DMS79 treated with DMSO at 0.1 percent for 48 hours (cell line): ENCODE data around the gene COL12A1.
A peak's percentile ranks its signal among the peaks of the same experiment; 100 is the strongest.

Experiments used
- DNase-seq: peaks from one replicate; lab custom pipeline; 2025; lab: John Stamatoyannopoulos, UW

COL12A1 gene

DNA sequence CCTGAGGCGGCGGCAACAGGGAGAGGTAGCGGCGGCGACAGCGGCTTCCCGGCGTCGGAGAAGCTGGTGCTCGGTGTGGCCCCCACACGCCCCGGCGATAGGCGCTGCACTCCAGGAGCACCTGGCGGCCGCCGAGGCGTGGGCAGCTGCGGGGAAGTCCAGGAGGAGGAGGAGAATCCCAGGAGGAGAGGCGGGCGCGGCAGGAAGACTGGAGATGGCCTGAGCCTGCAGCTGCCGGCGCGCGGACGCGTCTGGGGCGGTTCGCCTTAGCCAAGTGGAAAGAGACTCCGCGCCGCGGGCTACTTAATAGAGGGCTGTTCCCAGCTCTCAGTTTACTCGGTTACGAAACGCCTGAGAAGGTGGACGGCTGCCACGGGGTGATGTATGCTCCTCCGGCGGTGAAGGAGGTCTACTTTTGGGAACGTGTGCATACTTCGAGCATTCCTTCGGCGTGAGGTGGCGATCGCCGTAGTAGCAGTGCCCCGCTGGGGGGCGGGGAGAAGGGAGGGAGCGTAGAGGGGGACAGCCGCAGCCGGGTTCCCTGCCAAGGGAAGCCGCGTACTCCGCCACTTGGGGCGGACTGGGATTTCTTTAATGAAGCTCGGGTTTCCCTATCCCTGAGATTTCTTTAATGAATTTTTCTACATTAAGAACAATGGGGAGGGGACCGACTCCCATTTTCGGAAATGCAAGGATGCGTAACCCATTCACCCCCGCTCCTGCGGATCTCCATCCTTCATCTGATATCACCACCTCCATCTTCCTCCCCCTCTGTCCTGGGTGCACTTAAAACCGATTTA lies at the start of gene COL12A1:
Gene COL12A1, minus strand, starts transcription at position 278 of the 800 bp plus-strand sequence. CDS start 3,261 bp downstream, outside the sequence.
- DNase-seq = peak; percentile 50

DNA sequence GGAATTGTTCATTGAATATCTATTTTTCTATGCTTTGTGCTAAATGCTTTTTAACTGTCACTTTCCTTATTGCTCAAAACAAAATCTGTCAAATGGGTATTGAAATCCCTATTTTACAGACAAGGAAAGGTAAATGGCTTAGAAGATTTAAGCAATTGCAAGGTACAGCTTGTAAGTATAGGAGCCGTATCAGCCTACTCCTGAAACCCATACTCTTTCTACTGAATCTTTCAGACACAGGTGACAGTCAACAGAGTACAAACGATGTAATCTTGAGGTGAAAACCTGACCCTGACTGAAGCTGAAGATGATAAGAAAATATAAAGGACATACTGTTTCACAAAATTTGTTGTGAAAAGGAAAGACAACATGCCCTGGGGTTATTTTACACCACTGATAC lies 44.7 kb upstream of the COL12A1 start:
- DNase-seq = no peak

- DNase-seq = no peak
Measured at GRCh38 chr6:75249837-75250236, 44.0 kb upstream of the COL12A1 start.

GRCh38 chr6:75246386-75246785 lies 40.5 kb upstream of the COL12A1 start:
- DNase-seq = no peak

GRCh38 chr6:75244063-75244584 lies 38.3 kb upstream of the COL12A1 start:
- DNase-seq = no peak

DNA sequence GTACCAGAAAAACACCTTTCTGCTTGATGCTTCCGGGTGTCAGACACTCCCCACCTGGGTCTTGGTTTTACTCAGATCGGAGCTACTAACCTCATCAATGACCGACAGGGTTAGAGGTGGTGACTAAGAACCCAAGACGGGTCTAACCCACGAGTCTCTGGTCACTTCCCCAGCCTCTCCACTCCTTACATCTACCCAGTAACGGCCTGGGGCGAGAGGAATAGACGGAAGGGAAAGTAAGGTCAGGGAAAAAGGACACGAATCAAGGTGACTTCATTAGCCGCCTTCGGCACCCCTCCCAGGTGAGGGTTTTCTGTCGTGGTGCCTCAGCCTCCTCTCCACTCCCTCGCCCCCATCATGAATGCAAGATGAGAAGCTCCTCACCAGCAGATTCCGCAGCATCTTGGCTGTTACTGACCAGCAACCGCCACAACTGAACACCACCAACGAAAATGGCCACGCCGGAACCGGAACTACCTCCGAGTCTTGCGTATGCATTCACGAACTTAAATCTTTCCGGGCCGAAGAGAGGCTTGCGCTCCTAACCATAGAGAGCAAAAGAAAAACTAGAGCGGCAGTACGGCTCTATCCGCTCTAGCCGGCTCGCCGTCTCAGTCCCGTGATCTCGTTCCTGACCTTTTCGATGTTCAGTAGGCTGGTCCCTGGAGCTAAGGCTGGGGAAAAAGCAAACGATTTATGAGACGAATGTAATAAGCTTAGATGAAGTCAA lies 37.6 kb upstream of the COL12A1 start, which contains the start of gene COX7A2:
Gene COX7A2, minus strand, starts transcription at position 469 of the 730 bp plus-strand sequence. Its CDS starts 67 bp downstream, at position 402.
- DNase-seq = peak; percentile 98

DNA sequence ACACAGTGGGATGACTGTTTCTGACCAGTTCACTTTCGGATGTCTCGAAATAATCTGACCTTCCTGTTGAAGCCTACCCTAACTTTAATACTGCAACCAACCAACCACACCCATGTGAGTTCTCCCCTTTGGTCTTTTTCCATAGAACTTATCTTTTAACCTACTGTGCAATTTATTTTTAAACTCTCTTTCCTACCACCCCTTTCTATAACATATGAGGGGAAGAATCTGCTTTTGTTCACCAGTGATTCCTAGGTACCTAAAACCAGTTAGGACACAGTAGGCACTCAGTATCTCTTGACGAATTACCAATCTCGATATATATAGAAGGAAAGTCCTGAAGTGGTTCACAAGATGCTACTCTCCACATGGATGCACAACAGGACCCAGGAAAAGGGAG lies 30.8 kb upstream of the COL12A1 start:
- DNase-seq = no peak

- no peak for DNase-seq
Measured at GRCh38 chr6:75235271-75235670, 29.4 kb upstream of the COL12A1 start.

- DNase-seq = no peak
Measured at GRCh38 chr6:75234126-75234865, 28.4 kb upstream of the COL12A1 start.

- no peak for DNase-seq
Measured at GRCh38 chr6:75233092-75233615, 27.3 kb upstream of the COL12A1 start.

DNA sequence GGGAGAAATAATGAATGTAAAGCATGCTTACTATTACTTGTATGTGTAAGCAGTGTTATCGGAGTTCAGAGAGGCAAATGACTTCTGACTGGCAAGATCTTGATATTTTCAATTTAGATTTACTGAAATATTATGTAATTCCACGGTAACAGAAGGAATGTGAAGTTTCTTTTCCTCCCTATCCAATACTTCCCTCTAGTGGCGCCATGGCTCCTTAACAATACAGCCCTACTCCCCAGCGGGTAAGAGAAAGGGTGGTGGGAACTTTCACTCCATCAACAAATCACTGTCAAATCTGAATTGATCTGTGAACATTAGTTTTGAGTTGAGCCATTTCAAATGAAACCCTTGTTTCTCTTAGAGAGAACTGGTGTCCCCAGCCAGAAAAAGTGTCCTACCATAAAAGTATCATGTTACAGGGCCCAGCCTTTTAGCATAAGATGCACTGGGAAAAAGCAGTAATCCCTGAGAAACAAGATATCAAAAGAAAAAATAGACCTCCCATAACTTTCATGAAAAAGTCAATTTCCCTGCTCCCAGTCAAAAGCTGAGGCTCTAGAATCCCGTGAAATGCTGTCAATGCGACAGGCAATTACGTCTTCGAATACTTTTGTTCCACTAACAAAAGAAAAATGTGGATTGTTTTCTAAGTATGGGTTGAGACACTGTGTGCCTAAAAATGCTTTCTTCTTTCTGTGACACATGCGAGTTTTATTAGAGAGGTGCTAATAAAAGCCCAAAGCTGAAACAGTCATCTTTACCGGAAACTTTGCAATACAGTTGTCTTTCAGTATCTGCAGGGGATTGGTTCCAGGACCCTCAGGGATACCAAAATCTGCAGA lies 24.9 kb upstream of the COL12A1 start:
- DNase-seq = no peak

DNA sequence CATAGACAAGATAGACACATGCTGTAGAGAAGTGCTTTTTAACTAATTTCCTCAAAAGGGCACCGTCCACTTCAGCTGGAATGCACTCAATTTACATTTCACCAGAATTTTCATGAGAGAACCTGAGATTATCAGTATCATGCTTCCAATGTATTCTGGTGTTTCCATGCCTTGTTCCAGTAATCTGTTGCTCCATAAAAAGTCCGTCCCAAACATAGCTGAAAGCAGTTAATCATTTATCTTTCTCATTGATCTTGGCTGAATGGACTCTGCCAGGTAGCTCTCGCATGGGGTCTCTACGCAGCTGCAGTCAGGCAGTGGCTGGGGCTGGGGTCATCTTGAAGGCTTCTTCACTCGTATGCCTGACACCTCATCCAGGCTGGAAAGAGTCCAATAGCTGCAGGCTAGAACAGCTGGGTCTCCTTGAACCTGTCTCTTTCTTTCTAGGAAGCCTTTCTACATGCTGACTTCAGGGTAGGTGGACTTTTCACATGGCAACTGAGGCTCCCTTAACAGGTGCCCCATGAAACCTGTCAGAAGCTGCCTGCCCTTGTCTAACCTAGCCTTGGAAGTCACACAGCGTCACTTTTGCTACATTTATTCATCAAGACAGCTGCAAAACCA lies 18.6 kb upstream of the COL12A1 start:
- no peak for DNase-seq

- DNase-seq = no peak
Measured at GRCh38 chr6:75223428-75223827, 17.6 kb upstream of the COL12A1 start.

DNA sequence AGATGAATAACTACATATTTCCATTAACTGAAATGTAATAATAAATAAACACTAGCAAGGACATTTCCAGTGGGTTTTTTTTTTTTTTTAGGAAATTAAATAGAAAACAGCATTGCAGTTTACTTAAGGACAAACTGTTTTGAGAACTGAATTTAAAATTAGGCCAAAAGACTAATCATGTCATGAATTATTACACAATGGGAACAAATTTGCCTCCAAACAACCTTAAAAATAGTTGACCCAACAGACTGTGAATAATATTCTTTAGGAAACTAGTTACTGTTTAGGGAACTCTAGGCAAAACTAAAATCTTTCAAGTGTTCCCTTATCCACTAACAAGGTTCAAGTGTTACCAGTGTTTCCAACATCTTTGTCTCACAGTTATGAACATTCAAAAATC lies 16.4 kb upstream of the COL12A1 start:
- no peak for DNase-seq

- DNase-seq = no peak
Measured at GRCh38 chr6:75221116-75221515, 15.3 kb upstream of the COL12A1 start.

- DNase-seq = no peak
Measured at GRCh38 chr6:75220357-75220756, 14.5 kb upstream of the COL12A1 start.

DNA sequence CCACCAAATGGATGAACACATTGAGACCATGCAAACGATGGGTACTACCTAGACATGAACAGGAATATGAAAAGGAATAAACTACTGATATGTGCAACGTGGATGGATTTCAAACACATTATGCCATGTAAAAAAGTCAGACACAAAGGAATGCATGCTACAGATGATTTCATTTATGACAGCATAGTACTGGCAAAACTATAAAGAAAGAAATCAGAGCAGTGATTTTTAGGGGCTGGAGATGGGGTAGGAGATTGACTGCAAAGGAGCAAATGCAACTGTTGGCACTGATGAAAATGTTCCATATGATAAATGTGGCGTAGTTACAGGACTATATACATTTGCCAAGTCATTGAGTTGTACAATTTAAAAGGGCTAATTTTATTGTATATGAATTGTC lies 13.4 kb upstream of the COL12A1 start:
- no peak for DNase-seq

DNA sequence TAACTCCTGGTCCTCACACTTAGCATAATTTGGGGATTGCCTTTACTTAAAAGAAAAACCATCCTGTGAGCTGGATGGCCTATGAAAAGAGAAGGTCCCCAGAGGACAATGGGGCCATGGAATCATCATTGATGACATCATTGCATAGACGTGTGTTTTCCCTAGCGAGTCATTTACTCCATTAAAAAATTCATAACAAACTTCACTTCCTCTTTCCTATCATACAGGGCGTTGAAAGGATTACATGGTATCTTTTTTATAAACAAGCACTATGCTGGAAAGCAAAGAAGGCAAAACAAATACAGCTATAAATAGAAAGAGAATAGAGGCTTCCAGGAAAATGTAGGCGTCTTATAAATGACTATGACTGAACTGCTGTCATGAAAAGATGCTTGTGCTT lies 11.3 kb upstream of the COL12A1 start:
- DNase-seq = no peak

DNA sequence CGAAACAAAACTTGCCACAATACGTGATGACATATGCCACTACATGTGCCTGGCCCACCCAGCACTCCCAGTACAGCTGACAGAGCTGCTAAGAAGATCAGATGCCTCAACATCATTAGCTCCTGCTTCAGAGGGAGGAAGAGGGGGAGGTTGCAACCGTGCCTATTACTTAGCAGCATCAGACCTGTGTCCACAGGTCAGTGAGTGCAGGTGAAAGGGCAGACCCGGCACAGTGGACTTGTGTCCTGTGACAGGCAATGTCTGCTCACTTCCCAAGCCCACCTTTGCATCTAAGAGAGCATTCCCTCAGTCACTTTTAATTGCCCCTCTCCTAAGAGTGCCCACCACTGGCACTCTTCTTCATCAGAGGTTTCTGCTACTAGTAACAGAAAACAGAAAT lies 9.4 kb upstream of the COL12A1 start:
- no peak for DNase-seq

DNA sequence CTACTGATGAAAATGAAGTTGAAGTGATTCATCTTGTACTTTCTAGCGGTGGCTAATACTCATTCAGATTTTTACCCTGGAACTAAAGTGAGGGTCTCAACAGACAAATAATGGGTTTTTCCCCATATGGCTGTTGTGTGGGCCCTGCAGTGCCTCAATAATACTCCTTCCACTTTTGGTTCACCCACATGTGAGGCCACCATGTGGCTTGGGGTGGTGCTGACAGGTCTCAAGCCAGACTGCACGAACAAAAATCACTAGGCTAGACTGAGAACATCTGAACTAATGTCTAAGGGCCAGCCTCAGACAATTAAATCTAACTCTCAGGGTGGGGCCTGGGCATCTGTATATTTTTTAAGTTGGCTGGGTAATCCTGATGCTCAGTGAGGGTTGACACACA lies 7.9 kb upstream of the COL12A1 start:
- no peak for DNase-seq

DNA sequence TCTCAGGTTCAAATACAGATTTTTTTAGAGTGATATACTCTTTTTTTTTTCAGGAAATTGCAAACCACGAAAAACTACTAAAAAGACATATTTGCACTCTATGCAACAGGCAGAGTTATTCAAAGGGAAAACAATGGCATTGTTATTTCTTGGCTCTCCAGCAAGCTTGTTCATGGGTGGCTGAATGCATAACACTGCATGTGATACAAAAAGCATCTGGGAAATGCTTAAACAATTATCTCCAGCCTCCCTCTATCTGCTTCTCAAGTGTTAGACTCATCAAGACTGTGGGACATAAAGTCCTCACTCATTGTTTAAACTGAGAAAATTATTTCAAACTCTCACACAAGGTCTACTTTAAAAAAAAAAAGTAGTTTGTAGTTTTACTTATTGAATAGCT lies 7.3 kb upstream of the COL12A1 start:
- no peak for DNase-seq
